MCF 10A (cell line): ENCODE data around the gene CRTC1. TPM values are rescaled to one million over a fixed set of nuclear protein-coding genes. Genes with fewer than 3 reads are reported as not detected.
"Not testable (repeated sequence)": the region's sequence is repeated elsewhere in the genome, so short reads cannot be mapped to it uniquely, and the experiment has no call there.

Source experiments
- BruUV-seq: library from RNA; stranded (reverse); fragments of 400-500 nt; replicated peaks from 2 replicates; lab custom pipeline; 2021; lab: Mats Ljungman, UMichigan
- CTCF ChIA-PET: fragments of 300-600 bp; sonication (Branson Sonifier 250); formaldehyde crosslinking; extraction: SDS; loops from one replicate; lab custom pipeline; 2021; ENCODE audit warnings: antibody characterized with exemption, inconsistent platforms; lab: Yijun Ruan, JAX
- POLR2A ChIA-PET: fragments of 300-600, 350-650 bp; sonication (Branson Sonifier 250); formaldehyde crosslinking; extraction: SDS; loops from one replicate; lab custom pipeline; 2020; ENCODE audit warnings: antibody characterized with exemption, inconsistent platforms; lab: Yijun Ruan, JAX
- DNase-seq: peaks from one replicate; pipeline ENCODE4 v3.0.0-alpha.2; 2018; ENCODE audit not compliant: unreplicated experiment
- H3K27ac Mint-ChIP-seq: one replicate; pipeline ENCODE4 v1.8.0; 2022; ENCODE audit warnings: mild to moderate bottlenecking, low read depth, mixed read lengths; ENCODE audit not compliant: unreplicated experiment
- H3K27me3 Mint-ChIP-seq: one replicate; pipeline ENCODE4 v1.8.0; 2022; ENCODE audit warnings: mixed read lengths; ENCODE audit not compliant: insufficient read depth, unreplicated experiment
- H3K36me3 Mint-ChIP-seq: one replicate; pipeline ENCODE4 v1.8.0; 2022; ENCODE audit warnings: mild to moderate bottlenecking, moderate library complexity, mixed read lengths; ENCODE audit not compliant: insufficient read depth, unreplicated experiment
- H3K4me1 Mint-ChIP-seq: one replicate; pipeline ENCODE4 v1.8.0; 2022; ENCODE audit warnings: mixed read lengths; ENCODE audit not compliant: insufficient read depth, unreplicated experiment
- H3K4me3 Mint-ChIP-seq: one replicate; pipeline ENCODE4 v1.8.0; 2022; ENCODE audit warnings: mild to moderate bottlenecking, moderate library complexity, mixed read lengths; ENCODE audit not compliant: unreplicated experiment
- H3K9me3 Mint-ChIP-seq: one replicate; pipeline ENCODE4 v1.8.0; 2022; ENCODE audit warnings: mixed read lengths; ENCODE audit not compliant: unreplicated experiment
- intact Hi-C: fragments of 100-400 bp; cut with micrococcal nuclease; formaldehyde crosslinking; loops from 2 replicates; pipeline ENCODE4 v1.14.1; 2022
- total RNA-seq: library from RNA; stranded (reverse); gene quantifications from 2 replicates; pipeline ENCODE4 v1.2.3, GENCODE V29; 2022
- TF ChIP-seq, protein P1 (sequence below): fragments of 200-600 bp; IDR thresholded peaks from one replicate; pipeline ENCODE4 v1.8.0; 2022; ENCODE audit warnings: antibody characterized with exemption, mild to moderate bottlenecking; ENCODE audit not compliant: unreplicated experiment

CRTC1 gene
- total RNA-seq, 1 experiment from 2014 or later: 11.1 TPM

DNA sequence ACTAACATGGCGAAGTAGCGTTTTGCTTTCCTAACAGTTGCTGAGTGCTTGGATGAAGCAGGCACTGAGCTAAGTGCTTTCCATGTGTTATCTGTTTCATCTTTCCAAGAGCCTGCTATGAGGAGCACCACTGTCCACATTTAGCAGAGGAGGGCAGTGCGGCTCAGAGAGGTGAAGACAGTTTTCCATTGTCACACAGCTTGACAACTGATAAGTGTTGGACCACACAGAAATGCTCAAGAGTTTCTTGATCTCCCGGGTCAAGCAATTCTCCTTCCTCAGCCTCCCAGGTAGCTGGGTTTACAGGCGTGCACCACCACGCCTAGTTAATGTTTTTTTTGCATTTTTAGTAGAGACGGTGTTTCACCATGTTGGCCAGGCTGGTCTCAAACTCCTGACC is 6.8 kb upstream of the CRTC1 start:
- BruUV-seq: no TSS peak
- Mint-ChIP-seq H3K27ac (no peak overlapping the region), H3K4me1 (peaks cover 12% of the 10 kb centered on the region), H3K9me3 (no peaks in the 10 kb centered on the region), H3K36me3 (peaks cover 7% of the 10 kb centered on the region), H3K27me3 (no peaks in the 10 kb centered on the region), H3K4me3 (no peak overlapping the region)
- TF ChIP-seq, protein P1, sequence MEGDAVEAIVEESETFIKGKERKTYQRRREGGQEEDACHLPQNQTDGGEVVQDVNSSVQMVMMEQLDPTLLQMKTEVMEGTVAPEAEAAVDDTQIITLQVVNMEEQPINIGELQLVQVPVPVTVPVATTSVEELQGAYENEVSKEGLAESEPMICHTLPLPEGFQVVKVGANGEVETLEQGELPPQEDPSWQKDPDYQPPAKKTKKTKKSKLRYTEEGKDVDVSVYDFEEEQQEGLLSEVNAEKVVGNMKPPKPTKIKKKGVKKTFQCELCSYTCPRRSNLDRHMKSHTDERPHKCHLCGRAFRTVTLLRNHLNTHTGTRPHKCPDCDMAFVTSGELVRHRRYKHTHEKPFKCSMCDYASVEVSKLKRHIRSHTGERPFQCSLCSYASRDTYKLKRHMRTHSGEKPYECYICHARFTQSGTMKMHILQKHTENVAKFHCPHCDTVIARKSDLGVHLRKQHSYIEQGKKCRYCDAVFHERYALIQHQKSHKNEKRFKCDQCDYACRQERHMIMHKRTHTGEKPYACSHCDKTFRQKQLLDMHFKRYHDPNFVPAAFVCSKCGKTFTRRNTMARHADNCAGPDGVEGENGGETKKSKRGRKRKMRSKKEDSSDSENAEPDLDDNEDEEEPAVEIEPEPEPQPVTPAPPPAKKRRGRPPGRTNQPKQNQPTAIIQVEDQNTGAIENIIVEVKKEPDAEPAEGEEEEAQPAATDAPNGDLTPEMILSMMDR: no peak
- DNase-seq: no peak
- ChIA-PET POLR2A (interaction anchor here (0.9 kb wide), 1 partner anchor 84 kb away, joined by 3 read pairs; no protein-coding TSS in a partner anchor), CTCF (interaction anchor here (0.6 to 2.2 kb wide), 9 partner anchors 38 to 190 kb away, joined by 3 to 18 read pairs (median 4); partner anchors contain the start of gene REX1BD)
- intact Hi-C loops: loop anchor here (5.0 to 10.0 kb wide), 3 partner anchors 39 to 202 kb away; partner anchors contain the start of genes KLHL26 and REX1BD

- POLR2A ChIA-PET: interaction anchor here (0.6 to 0.9 kb wide), 3 partner anchors 11 to 92 kb away, joined by 3 to 4 read pairs (median 4); no protein-coding TSS in a partner anchor
- Mint-ChIP-seq H3K27me3 (no peaks in the 10 kb centered on the region), H3K27ac (no peak overlapping the region), H3K4me1 (peaks cover 14% of the 10 kb centered on the region), H3K4me3 (no peak overlapping the region), H3K9me3 (no peaks in the 10 kb centered on the region), H3K36me3 (peaks cover 7% of the 10 kb centered on the region)
- intact Hi-C loops: loop anchor here (5.0 to 10.0 kb wide), 3 partner anchors 40 to 202 kb away; partner anchors contain the start of genes KLHL26 and REX1BD
- TF ChIP-seq, protein P1: no peak
- no peak for DNase-seq
- no TSS peak for BruUV-seq
- CTCF ChIA-PET: interaction anchor here (0.9 to 2.2 kb wide), 5 partner anchors 20 to 170 kb away, joined by 3 to 18 read pairs (median 4); partner anchors contain the start of gene REX1BD
Observed at GRCh38 chr19:18677156-18677555, 6.3 kb upstream of the CRTC1 start.

DNA sequence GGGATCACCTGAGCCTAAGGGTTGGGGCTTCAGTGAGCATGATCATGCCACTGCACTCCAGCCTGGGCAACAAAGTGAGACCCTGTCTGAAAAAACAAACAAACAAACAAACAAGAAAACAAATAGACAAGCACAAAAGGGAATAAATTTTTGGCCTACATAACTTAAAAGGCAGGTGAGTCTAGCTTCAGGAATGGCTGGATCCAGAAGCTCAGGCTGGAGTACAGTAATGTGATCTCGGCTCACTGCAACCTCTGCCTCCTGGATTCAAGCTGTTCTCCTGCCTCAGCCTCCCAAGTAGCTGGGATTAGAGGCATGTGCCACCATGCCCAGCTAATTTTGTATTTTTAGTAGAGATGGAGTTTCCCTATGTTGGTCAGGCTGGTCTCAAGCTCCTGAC is 3.3 kb upstream of the CRTC1 start:
- H3K27ac Mint-ChIP-seq, H3K4me3 Mint-ChIP-seq, BruUV-seq, H3K27me3 Mint-ChIP-seq, H3K36me3 Mint-ChIP-seq, DNase-seq, H3K9me3 Mint-ChIP-seq, intact Hi-C loops: not testable (repeated sequence)
- ChIA-PET POLR2A (interaction anchor here (0.7 to 1.7 kb wide), 2 partner anchors 74 to 109 kb away, joined by 3 to 4 read pairs; partner anchors contain the start of gene UBA52), CTCF (interaction anchor here (0.7 kb wide), 1 partner anchor 357 kb away, joined by 3 read pairs; the partner anchor contains the start of gene LSM4)
- peaks cover 25% of the 10 kb centered on the region for H3K4me1 Mint-ChIP-seq

- ChIA-PET POLR2A (interaction anchor here (0.6 to 1.3 kb wide), 5 partner anchors 30 to 261 kb away, joined by 3 to 6 read pairs (median 3); partner anchors contain the start of gene UBA52), CTCF (interaction anchor here (0.7 kb wide), 1 partner anchor 177 kb away, joined by 3 read pairs; no protein-coding TSS in a partner anchor)
- BruUV-seq: TSS peak; percentile 73
- TF ChIP-seq, protein P1: no peak
- intact Hi-C loops: no loop called here
- no peak for DNase-seq
- H3K36me3 Mint-ChIP-seq: peaks cover 7% of the 10 kb centered on the region
- no peaks in the 10 kb centered on the region for H3K9me3 Mint-ChIP-seq
- H3K27me3 Mint-ChIP-seq: no peaks in the 10 kb centered on the region
- H3K27ac Mint-ChIP-seq: no peak overlapping the region
- H3K4me3 Mint-ChIP-seq: peak overlapping the region; percentile 80
- peaks cover 28% of the 10 kb centered on the region for H3K4me1 Mint-ChIP-seq
Observed at GRCh38 chr19:18682807-18683108, 722 bp upstream of the CRTC1 start.
